A549 treated with Hydrocortisone at 1 μM for 4 hours (cell line): ENCODE data around the gene CRYBB1. TPM values are rescaled to one million over a fixed set of nuclear protein-coding genes. Genes with fewer than 3 reads are reported as not detected.

Experiments
- total RNA-seq: library from RNA; stranded (reverse); fragments of 200-300 nt; extraction: Qiagen RNA extraction; gene quantifications from 5 replicates; pipeline ENCODE4 v1.2.3, GENCODE V29; 2022

Gene CRYBB1
- not detected in 5 replicates for total RNA-seq

GRCh38 chr22:26617271-26618199, at the start of gene CRYBB1:
Gene CRYBB1, minus strand, starts transcription at chr22:26618027. Its CDS starts 1,708 bp downstream, at chr22:26616319.

GRCh38 chr22:26656891-26657851, 39.3 kb upstream of the CRYBB1 start, which contains the start of gene MIAT:
Gene MIAT, plus strand, starts transcription at chr22:26657588.

GRCh38 chr22:26621663-26622062, 3.8 kb upstream of the CRYBB1 start, which contains the start of gene CRYBA4:
Gene CRYBA4, plus strand, starts transcription at chr22:26621963. Its CDS starts 634 bp downstream, at chr22:26622597.

GRCh38 chr22:26589845-26590736, 27.7 kb downstream of the CRYBB1 start, which contains the start of gene TPST2:
Gene TPST2, minus strand, starts transcription at chr22:26590132. Its CDS starts 48,502 bp downstream, at chr22:26541630.

Other genes with a start within 250 kb of the CRYBB1 start
- gene ASPHD2, start 188.8 kb downstream of the CRYBB1 start, total RNA-seq, result 1.0 to 1.6 TPM (median 1.2 TPM) in 5 replicates
- gene HPS4, start 134.2 kb downstream of the CRYBB1 start, total RNA-seq, result 13.8 to 18.0 TPM (median 15.4 TPM) in 5 replicates
- 16.4 to 25.6 TPM (median 21.4 TPM) in 5 replicates for gene SRRD, start 134.2 kb downstream of the CRYBB1 start, total RNA-seq
- gene TFIP11, start 105.6 kb downstream of the CRYBB1 start, total RNA-seq, result 19.9 to 23.9 TPM (median 23.2 TPM) in 5 replicates
- gene TPST2, start 27.9 kb downstream of the CRYBB1 start, total RNA-seq, result 7.0 to 10.9 TPM (median 8.2 TPM) in 5 replicates
- gene CRYBA4, start 3.9 kb upstream of the CRYBB1 start, total RNA-seq, result not detected in 5 replicates
- gene MIAT, start 39.6 kb upstream of the CRYBB1 start, total RNA-seq, result 0.15 to 0.25 TPM (median 0.23 TPM) in 5 replicates